Mucosa of gallbladder (tissue), 1 donor: ENCODE results near the gene CLDN6. TPM values are rescaled to one million over a fixed set of nuclear protein-coding genes. Genes with fewer than 3 reads are reported as not detected.
A peak's percentile ranks its signal among the peaks of the same experiment; 100 is the strongest.
"Not testable (repeated sequence)": the region's sequence is repeated elsewhere in the genome, so short reads cannot be mapped to it uniquely, and the experiment has no call there.

Source experiments
- DNase-seq: peaks from one replicate; pipeline ENCODE4 v3.0.0-alpha.2; 2020; ENCODE audit warnings: low spot score
- total RNA-seq: library from RNA; stranded (reverse); gene quantifications from one replicate; pipeline ENCODE4 v1.2.1, GENCODE V29; 2021
- donor health status: DM: no; HTN: no; CAD: no.

The CLDN6 gene
- total RNA-seq, 1 donor from 2014 or later: 1.1 TPM

GRCh38 chr16:3052571-3053329, 34.8 kb upstream of the CLDN6 start:
- DNase-seq: not testable (repeated sequence)

GRCh38 chr16:3051494-3051893, 33.5 kb upstream of the CLDN6 start:
- no peak for DNase-seq

GRCh38 chr16:3051009-3051408, 33.0 kb upstream of the CLDN6 start:
- no peak for DNase-seq

GRCh38 chr16:3050487-3050886, 32.5 kb upstream of the CLDN6 start:
- DNase-seq: no peak

- DNase-seq: no peak
These were observed 32.0 kb upstream of the CLDN6 start for GRCh38 chr16:3049921-3050481.

GRCh38 chr16:3047387-3047720, 29.4 kb upstream of the CLDN6 start:
- no peak for DNase-seq

GRCh38 chr16:3046641-3047386, 28.8 kb upstream of the CLDN6 start:
- DNase-seq: no peak

GRCh38 chr16:3045758-3046640, 28.0 kb upstream of the CLDN6 start, which contains the start of gene MMP25:
MMP25 (plus strand) TSS chr16:3046561; CDS start chr16:3046918, 357 bp downstream.
- no peak for DNase-seq

GRCh38 chr16:3044708-3045107, 26.7 kb upstream of the CLDN6 start:
- DNase-seq: no peak

GRCh38 chr16:3042376-3042775, 24.4 kb upstream of the CLDN6 start:
- no peak for DNase-seq

GRCh38 chr16:3038896-3039295, 20.9 kb upstream of the CLDN6 start:
- no peak for DNase-seq

- DNase-seq: peak; percentile 80
These were observed 20.3 kb upstream of the CLDN6 start for GRCh38 chr16:3038256-3038655.

GRCh38 chr16:3036726-3037315, 18.8 kb upstream of the CLDN6 start, which contains the start of gene BICDL2:
BICDL2 (minus strand) TSS chr16:3036944; CDS start chr16:3035496, 1,448 bp downstream.
- no peak for DNase-seq

GRCh38 chr16:3035972-3036725, 18.2 kb upstream of the CLDN6 start:
- no peak for DNase-seq

GRCh38 chr16:3035289-3035971, 17.4 kb upstream of the CLDN6 start:
- no peak for DNase-seq

- no peak for DNase-seq
These were observed 14.6 kb upstream of the CLDN6 start for GRCh38 chr16:3032624-3033023.

GRCh38 chr16:3030222-3031212, 12.5 kb upstream of the CLDN6 start:
- no peak for DNase-seq

GRCh38 chr16:3029491-3030221, 11.7 kb upstream of the CLDN6 start:
- DNase-seq: no peak
